Endothelial cell of hepatic sinusoid (primary cell): ENCODE results near the gene DCLK2.
"Not testable (repeated sequence)": the region's sequence is repeated elsewhere in the genome, so short reads cannot be mapped to it uniquely, and the experiment has no call there.

Experiments used
- in situ Hi-C: cut with HindIII; loops from 2 replicates; pipeline ENCODE4 v1.10.0; 2017; ENCODE audit warnings: low sequenced_read_pairs

The DCLK2 gene

DNA sequence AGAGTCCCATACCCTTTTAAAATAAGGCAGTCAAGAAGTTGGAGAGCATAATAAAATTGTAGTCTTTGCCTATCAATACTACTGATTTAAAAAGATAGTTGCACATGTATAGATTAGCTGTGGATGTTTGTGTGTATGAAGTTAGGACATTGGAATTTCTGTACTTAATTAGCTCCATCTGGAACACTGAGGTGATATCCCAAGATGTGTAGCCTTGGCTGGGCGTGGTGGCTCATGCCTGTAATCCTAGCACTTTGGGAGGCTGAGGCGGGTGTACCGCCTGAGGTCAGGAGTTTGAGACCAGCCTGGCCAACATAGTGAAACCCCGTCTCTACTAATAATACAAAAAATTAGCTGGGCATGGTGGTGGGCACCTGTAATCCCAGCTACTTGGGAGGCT is 119.0 kb downstream of the DCLK2 start:
- in situ Hi-C loops: not testable (repeated sequence)

DNA sequence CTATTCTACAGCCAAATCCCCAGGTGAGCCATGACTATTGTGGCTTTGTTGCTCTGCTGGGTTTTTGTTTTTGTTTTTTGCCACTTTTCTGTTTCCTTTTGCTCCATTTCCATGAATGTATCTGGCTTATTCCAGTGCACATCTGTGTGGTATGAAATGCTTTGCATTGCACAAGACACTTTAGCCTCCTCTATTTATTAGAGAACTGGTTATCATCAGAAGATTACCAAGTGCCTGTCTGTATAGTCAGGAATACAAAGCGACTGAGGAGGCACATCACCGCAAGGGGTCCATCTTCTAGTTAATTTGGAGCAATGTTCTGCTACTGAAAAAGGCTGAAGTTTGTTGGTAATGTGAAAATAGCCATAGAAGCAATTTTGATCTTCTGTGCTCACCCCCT is 120.8 kb downstream of the DCLK2 start:
- in situ Hi-C loops: no loop called here

DNA sequence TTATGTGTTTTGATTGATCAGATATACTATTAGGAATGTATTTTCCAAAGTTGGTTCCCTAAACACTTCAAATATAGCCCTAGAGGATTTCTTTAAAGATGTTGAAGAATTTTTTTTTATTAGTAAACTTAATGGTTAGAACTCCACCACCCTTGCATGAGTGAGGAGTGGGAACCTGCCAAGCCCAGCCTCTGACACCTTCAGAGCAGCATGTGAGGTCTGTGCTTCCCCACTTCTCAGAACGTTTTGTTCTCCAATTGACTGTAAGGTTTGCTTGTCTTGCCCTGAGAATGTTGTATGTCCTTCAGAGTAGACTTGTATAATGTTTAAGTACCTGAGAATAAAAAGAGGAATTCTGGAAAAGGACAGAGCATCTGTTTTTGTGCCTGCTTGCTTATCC is 126.8 kb downstream of the DCLK2 start:
- in situ Hi-C loops: loop anchor here (25.0 kb wide), 1 partner anchor 193 kb away; no protein-coding TSS in a partner anchor

DNA sequence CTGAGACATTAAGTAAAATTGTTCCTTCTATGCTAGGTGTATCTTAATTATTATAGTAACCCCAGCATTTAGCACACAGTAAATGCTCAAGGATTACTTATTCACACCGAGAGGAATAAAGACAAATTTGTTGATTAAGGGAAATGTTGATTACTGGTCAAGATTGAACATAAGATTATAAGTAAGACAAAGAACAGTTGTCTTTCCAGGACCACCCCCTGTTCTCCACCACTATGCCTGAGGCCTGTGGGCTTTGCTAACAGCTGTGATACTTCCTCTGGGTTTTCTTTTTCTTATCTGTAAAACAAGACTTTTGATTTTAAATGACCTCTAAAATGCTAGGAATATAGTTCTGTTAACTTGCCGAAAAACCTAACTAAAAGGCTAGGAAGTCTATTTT is 128.0 kb downstream of the DCLK2 start:
- in situ Hi-C loops: loop anchor here (25.0 kb wide), 1 partner anchor 194 kb away; no protein-coding TSS in a partner anchor

DNA sequence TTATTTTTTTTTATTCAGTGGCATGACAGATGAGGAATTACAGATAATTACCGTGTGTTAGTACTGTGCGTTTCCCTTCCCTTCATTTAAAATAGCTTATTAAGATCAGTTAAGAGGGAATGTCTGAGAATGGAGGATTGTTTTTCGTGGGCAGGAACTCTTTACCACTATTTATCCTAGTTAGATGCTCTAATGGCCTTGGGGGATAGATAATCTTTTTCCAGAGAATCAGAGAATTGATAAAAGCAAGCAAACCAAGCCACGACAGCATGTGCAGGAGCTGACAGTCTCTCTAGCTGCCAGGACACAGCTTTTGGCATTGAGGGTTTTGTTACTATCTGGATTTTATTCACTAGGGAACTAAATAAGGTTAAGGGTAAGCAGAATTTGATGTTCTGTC is 128.7 kb downstream of the DCLK2 start:
- in situ Hi-C loops: loop anchor here (25.0 kb wide), 1 partner anchor 195 kb away; no protein-coding TSS in a partner anchor

DNA sequence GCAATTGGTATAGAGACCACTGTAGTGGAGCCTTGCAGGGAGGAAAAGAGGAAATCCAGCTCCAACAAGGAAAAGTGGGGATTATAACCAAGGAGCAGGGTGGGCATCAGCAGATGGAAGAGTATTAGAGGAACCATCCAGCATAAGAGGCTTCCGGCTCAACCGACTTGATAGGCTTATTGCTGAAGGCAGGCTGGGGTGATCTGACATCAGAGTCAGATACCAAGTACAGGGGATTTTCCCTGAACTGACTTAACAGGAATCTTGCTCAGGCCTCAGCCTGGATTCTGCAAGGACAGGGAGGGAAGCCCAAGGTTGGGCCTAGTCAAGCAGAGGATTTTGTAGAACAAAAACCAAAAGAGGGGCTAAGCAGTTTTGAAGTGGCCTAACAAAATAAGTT is 129.6 kb downstream of the DCLK2 start:
- in situ Hi-C loops: loop anchor here (25.0 kb wide), 1 partner anchor 196 kb away; no protein-coding TSS in a partner anchor

DNA sequence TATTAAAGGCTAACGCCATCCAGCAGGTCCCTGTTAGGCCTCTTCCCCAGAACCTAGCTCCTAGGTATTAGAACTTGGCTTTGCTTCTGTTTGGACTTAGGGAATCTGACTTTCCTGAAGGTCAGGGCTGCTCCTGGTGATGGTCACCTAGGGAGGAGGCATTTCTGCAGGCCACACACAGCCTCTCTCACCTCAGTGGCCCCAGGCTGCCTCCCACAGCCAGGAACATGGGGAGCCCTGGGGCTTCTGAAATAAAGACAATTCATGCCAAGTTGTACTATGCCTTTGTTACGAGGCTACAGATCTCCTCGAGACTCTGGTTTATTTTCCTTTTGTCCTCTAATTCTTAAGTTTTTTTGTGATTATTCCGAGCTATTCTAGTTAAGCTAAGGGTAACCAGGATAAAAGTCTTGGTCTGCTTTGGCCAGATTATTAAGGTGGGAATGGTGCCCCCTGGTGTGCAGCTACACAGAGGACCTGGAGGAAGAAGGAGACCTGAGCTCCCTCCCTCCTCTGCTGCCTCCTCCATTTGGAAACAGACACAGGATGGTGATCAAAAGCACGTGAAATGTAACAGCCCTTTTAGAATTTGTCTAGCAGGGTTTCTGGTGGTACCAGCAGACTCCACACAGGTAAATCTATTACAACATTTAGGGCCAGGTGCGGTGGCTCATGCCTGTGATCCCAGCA is 131.0 kb downstream of the DCLK2 start:
- in situ Hi-C loops: loop anchor here (25.0 kb wide), 1 partner anchor 197 kb away; no protein-coding TSS in a partner anchor

DNA sequence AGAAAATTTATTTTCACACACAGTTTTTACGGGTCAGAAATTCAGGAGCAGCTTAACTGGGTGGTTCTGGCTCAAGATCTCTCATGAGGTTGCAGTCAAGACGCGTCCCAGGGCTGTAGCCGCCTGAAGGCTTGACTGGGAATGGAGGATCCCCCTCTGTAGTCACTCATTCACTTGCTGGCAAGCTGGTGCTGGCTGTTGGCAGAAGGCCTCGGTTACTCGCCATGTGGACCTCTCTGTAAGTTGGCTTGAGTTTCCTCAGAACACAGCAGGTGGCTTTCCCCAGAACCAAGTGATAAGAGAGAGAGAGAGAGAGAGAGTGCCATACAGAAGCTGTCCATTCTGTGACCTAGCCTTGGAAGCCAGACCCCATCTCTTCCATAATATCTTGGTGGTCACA is 132.8 kb downstream of the DCLK2 start:
- in situ Hi-C loops: loop anchor here (25.0 kb wide), 1 partner anchor 199 kb away; no protein-coding TSS in a partner anchor

DNA sequence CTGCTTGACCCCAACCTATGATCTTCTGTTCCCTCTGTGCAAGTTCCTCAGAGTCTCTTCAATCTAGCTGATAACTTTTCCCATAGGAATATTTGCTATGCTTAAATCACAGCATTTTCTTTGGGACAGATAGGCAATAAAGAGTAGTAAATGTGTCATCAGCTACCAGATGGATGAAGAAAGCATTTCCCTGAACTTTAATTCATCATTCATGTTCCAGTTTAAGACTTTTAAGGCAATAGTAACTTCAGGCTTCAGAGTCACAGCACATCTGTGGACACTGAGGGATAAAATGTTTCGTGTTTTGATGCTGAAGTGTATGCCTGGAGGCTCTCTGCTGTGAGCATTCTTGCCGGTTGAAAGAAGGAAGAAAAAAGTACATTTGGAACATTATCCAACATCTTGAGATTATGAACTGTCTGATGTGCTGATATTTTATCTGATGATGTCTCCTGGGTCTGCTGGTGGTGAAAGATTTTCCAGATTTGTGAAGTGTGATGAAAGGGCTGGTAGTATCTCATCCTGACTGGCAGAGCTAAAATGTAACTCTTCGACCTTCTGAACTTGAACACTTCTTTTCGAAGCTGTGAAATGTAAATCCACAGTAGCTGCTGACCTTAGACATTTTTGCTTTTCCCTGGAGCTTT is 133.7 kb downstream of the DCLK2 start:
- in situ Hi-C loops: loop anchor here (25.0 kb wide), 1 partner anchor 200 kb away; no protein-coding TSS in a partner anchor

DNA sequence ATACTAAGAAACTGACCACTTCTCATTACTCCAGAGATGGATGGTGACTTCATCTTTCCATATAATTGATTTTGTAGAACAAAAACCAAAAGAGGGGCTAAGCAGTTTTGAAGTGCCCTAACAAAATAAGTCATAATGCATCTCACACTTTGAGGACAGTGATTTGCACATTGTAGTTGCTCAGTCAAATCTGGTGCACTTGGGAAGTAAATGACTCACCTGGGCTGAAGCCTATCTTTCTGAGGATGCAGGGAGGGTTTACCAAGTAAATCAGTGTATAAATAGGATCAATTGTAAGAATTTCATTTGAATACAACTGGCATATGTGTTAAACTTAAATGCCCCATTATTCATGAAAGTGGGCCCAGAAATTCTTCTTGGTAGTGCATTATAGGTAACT is 134.2 kb downstream of the DCLK2 start:
- in situ Hi-C loops: loop anchor here (25.0 kb wide), 1 partner anchor 200 kb away; no protein-coding TSS in a partner anchor

DNA sequence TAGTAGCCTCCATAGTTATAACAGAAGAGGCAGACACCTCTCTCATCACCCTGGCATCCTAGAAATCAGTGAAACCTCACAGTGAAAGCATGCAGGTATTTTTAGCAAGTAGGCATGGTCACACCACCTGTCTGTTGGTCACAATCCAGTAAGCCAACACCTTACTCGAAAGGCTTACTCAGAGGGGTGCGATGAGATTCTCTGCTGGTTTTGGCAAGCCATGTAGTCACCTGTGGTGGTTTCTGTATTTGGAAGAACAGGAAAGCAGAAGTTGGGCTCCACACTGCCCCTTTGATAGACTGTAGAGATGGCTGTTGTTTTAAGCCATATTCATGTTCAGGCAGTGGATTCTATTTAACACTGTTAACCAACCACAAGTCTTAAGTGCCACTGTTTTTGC is 134.7 kb downstream of the DCLK2 start:
- in situ Hi-C loops: loop anchor here (25.0 kb wide), 1 partner anchor 201 kb away; no protein-coding TSS in a partner anchor

DNA sequence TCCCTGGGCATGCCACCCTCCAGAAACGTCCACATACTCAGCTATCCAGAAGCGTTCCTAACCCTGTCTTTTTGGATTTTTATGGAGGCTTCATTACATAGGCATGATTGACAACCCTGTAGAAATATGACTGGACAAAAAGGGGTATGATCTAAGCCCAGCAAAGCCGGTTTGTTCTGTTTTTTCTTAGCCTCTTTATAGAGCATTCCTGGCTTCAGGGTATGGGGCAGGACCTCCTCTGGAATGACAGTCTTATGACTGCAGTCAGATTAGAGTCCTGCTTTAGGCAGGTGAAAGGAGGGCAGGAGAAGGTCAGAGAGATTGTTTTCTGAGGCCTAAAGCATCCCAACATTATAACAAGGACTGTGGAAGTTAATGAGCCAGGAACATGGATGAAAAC is 137.4 kb downstream of the DCLK2 start:
- in situ Hi-C loops: loop anchor here (25.0 kb wide), 1 partner anchor 203 kb away; no protein-coding TSS in a partner anchor

DNA sequence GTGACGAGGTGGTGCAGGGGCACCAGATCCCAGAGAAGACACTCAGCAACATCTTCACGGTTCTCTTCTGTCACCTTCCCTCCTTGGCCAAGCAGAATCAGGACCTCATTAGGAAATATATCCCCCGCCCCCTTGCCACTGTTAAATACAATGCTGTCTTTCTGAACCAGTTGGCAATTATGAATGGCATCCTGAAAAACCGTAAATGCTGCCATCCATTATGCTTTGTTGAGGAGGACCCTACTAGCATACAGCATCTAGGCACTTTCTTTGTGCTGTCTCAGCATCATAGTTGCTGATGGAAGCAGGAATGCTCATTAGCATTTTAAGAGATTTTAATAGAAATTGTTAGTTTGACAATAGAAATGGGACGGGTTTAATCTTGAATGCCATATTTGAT is 138.5 kb downstream of the DCLK2 start:
- in situ Hi-C loops: loop anchor here (25.0 kb wide), 1 partner anchor 204 kb away; no protein-coding TSS in a partner anchor

DNA sequence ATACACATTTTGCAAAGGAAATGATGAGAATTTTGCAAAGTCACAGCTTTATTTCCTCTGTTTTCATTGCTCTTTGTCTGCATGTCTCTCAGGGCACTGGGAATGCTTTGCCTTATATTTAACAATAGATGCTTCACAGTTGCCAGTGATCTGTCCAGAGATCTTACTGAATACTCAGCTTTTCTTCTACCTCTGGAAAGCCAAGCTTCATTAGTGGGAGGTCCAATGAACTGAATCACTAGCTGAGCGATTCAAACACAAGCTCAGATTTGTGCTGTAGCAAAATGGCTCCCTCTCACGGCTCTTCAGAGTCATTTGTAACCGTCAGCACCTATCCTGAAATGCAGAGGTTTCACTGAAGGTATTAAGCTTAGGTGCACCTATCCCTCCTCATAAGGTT is 138.9 kb downstream of the DCLK2 start:
- in situ Hi-C loops: loop anchor here (25.0 kb wide), 1 partner anchor 205 kb away; no protein-coding TSS in a partner anchor

DNA sequence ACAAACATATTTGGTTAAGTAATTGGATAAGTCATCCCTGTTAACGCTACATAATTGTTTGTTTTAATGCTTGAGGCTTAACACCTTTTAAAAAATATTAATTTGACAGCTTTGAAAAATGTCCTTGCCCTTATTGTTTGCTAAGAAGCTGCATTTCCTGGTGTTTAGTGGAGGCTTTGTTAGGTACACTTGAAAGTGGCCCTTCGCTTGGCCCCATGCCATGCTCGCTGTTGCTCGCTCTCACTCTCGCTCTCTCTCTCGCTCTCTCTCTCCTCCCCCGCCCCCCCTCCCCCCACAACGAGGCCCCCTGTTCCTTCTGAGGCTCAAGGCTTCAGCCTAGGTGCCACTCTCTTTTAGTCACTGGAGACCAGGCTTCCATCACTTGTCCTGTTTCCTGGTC is 139.6 kb downstream of the DCLK2 start:
- in situ Hi-C loops: loop anchor here (25.0 kb wide), 1 partner anchor 206 kb away; no protein-coding TSS in a partner anchor

DNA sequence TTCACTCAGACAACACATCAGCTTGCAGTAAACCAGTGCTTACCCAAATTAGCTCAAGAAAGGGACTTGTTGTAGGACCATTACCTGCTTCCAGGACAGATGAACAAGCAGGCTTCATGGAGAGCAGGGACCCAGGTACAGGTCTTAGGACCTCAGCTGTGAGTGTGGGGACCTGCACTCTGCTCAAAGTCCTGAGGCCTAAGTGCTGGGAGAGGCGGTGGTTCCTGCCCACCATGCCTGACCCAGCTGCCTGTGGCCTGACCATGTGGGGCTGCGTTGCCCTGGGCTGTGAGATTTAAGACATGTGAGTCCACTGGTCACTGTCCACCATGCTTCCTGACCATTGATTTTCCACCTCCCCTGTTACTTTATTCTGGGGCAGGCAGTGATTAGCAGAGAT is 140.2 kb downstream of the DCLK2 start:
- in situ Hi-C loops: loop anchor here (25.0 kb wide), 1 partner anchor 206 kb away; no protein-coding TSS in a partner anchor

DNA sequence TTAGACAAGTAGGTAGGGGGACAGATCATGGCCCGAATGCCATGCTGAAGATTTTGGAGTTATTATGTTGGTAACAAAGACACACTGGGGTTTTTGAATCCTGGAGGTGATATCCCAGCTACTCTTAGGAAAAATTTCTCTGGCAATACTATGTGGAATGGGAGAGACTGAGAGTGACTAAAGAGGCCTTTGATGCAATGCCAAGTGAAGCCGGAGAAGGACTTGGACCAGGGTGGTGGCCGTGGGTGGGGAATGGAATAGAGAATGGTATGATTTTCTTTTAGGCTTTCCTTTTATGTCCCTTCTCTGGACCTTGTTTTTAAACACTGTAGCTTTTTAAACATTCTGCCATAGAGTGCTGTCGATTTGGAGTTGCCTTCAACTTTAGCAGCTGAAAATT is 141.6 kb downstream of the DCLK2 start:
- in situ Hi-C loops: loop anchor here (5.0 to 25.0 kb wide), 2 partner anchors 57 to 208 kb away; no protein-coding TSS in a partner anchor

DNA sequence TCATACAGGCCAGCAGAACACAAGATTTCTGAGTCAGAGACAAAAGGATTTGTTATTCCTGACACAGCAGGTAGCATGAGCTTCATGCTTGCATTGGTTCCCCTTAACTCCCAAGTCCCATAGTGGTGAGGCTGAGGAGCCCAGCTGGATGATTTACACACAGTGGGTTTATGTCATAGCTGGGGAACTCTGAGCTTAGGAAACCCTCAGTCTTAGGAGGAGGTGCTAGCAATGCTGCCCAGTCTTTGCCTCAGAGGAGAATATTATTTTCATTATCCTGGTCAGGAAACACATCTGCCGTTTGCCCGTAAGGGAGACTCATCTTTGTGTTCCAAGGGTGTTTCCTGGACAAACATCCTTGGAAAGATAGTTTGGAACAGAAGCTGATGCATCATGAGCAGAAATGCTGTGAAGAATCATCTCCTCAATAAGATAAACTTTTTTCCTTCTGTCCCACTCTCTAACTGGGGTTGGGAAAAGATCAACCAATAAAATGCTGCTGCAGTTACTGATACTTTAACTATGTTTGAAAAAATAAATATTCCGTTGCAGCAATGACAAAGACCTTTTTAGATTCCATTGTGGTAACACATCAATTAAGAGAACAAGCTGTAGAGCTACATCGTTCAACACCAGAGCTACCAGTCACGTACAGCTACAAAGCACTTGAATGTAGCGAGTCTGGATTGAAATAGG is 146.8 kb downstream of the DCLK2 start:
- in situ Hi-C loops: loop anchor here (5.0 to 25.0 kb wide), 2 partner anchors 52 to 213 kb away; no protein-coding TSS in a partner anchor

DNA sequence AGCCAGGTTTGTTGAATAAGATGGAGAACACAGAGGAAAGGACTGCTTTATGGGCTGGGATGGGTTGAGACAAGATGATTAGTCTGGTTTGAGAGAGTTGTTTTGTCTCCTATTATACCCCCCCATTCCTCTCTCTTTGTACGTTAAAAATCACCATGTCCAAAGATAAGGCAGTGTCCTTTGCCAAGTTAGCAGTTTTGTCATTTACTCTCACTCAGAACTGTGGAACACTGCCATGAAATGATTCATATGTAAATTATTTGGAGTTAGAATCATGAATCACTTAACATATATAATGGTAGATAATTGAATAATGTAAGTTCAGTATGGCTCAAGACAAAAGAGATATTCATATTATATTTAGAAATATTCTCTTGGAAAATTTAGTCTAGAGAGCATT is 151.3 kb downstream of the DCLK2 start:
- in situ Hi-C loops: no loop called here

DNA sequence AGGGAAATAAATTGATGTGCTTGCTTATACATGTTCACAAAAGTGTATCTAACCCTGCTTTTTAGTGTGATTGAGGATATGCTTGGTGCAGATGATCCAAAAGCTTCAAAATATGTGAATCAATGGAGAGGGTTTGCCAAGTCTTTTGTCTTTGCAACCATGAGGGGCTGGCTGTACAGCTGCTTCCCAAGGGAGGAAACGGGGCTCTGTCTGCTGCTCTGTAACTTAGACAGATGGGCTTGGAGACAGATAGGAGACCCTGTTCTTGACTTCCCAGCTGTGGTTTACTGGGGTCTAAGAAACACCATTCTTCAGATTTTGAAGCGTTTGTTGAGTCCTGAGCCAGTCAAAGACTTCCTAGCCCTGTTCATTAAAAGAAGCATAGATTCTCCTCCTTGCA is 152.3 kb downstream of the DCLK2 start:
- in situ Hi-C loops: no loop called here
